Natural killer cell treated with Interleukin-12 subunit alpha and Interleukin-12 subunit beta and Interleukin-15 and Interleukin-18, amount 100 ng/mL, for 72 hours (primary cell): Measurements from ENCODE around the gene LARP7. TPM values are rescaled to one million over a fixed set of nuclear protein-coding genes. Genes with fewer than 3 reads are reported as not detected.

Source experiments
- total RNA-seq, 2 donors: library from RNA; stranded (reverse); gene quantifications; one replicate each; pipeline ENCODE4 v1.2.3, GENCODE V29; 2022

Gene LARP7
- total RNA-seq, 2 donors from 2014 or later = 40.5 to 44.7 TPM

Other genes with a start within 250 kb of the LARP7 start
- not detected for gene NEUROG2, start 121.0 kb upstream of the LARP7 start, total RNA-seq
- gene ZGRF1, start 234 bp upstream of the LARP7 start, total RNA-seq = 10 to 100 TPM; 22.1 to 57.0 TPM